Non-pigmented ciliary epithelial cell (primary cell): Measurements from ENCODE around the gene TXNRD3.
"Not testable (repeated sequence)": the region's sequence is repeated elsewhere in the genome, so short reads cannot be mapped to it uniquely, and the experiment has no call there.

Experiments used
- DNase-seq: peaks from one replicate; pipeline ENCODE4 v3.0.0-alpha.2; 2010; ENCODE audit warnings: low read depth

The TXNRD3 gene

GRCh38 chr3:126646674-126647073 lies 8.2 kb downstream of the TXNRD3 start:
- DNase-seq, result no peak

DNA sequence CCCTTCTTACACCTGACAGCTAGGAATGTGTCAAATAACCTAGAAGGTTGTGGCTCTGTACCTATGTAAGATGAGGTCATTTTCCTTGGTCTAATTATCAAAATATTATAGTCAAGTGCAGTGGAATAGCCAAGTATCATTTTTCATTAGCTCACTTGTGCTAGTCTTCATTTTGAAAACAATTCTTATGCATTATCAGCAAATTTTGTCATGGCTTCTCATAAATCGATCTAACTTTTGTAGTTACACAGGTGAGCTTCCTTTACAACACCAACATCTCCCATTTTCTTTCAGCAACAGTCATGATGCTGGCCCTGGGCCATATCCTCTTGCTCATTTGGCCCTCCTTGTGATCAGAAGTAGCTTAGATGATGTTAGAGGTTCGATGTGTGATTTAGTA lies 10.3 kb downstream of the TXNRD3 start:
- no peak for DNase-seq

GRCh38 chr3:126638790-126639189 lies 16.1 kb downstream of the TXNRD3 start:
- DNase-seq, result no peak

DNA sequence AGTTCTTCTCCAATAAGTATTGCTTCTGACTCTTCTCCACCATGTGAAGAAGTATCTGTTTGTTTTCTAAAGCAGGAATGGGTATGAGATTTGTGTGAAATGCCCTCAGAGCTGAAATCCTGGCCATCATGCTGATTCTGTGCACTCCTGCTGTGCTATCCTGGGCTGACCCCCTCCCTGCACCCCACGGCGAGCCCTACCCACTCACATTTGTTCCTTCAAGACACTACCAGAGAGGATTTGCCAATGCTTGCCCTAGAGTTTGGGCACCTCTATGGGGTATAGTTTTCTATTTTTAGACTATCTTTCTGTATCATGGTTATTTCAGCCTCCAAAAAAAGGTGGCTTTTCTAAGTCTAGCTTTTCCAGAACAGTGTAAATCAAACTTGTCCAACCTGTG lies 18.5 kb downstream of the TXNRD3 start:
- no peak for DNase-seq

- DNase-seq, result no peak
Observed at GRCh38 chr3:126634803-126635202, 20.1 kb downstream of the TXNRD3 start.

GRCh38 chr3:126630020-126630419 lies 24.9 kb downstream of the TXNRD3 start:
- no peak for DNase-seq

GRCh38 chr3:126625735-126626134 lies 29.2 kb downstream of the TXNRD3 start:
- not testable (repeated sequence) for DNase-seq

DNA sequence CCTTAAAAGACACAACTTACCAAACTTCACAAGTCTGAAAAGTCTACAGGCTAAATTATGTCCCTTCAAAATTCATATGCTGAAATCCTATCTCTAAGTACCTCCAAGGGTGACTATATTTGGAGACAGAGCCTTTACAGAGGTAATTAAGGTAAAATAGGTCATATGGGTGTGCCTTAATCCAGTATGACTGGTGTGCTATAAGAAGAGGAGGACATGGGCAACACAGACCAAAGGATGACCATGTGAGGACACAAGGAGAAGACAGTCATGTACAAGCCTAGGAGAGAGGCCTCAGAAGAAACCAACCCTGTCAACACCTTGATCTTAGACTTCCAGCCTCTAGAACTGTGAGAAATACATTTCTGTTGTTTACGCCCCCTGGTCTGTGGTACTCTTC lies 32.2 kb downstream of the TXNRD3 start:
- no peak for DNase-seq

DNA sequence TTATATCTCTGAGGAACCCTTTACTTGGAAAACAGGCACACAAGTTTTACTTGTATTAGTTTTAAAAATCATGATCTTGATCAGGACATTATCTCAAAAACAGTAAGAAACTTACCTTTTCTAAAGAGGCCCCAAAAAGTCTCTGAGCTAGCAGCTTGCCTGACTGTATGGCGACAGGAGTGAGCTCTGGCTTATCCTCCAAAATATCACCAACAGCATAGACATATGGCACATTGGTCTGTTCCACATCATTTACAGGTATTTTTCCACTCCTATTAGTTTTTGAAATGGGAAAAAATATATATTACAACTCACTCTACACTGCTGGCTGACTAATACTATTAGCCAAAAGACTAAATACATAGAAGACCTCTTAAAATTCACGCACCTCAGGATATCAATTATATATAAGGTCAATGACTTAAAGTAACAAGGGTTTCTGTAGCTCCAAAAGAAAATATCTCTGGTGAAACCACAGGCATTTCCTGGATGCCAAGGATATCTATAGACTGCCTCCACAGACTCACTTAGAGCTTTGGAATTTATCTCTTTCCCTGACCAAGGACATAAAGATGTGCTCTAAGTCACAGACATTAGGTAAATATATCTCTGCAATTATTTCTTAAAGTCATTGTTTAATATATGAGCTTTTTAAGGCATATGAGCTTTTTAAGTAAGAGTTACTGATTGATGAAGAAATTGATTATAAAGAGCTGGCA lies 33.1 kb downstream of the TXNRD3 start:
- peak; percentile 26 for DNase-seq

GRCh38 chr3:126621171-126621570 lies 33.8 kb downstream of the TXNRD3 start:
- no peak for DNase-seq

- no peak for DNase-seq
Observed at GRCh38 chr3:126620738-126621137, 34.2 kb downstream of the TXNRD3 start.

DNA sequence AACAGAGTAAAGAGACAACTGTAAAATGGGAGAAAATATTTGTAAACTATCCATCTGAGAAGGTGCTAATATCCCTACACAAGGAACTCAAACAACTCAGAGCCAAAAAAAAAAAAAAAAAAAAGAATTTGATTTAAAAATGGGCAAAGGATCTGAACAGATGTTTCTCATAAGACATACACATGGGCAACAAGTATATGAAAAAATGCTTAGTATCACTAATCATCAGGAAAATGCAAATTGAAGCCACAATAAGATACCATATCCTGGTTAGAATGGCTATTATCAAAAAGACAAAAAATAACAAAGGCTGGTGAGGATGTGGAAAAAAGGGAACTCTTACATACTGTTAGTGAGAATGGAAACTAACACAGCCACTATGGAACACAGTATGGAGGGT lies 36.2 kb downstream of the TXNRD3 start:
- DNase-seq, result no peak

- no peak for DNase-seq
Observed at GRCh38 chr3:126618021-126618420, 36.9 kb downstream of the TXNRD3 start.

- no peak for DNase-seq
Observed at GRCh38 chr3:126617571-126617970, 37.4 kb downstream of the TXNRD3 start.

GRCh38 chr3:126616931-126617330 lies 38.0 kb downstream of the TXNRD3 start:
- no peak for DNase-seq

GRCh38 chr3:126613479-126614188 lies 41.3 kb downstream of the TXNRD3 start:
- DNase-seq, result no peak

DNA sequence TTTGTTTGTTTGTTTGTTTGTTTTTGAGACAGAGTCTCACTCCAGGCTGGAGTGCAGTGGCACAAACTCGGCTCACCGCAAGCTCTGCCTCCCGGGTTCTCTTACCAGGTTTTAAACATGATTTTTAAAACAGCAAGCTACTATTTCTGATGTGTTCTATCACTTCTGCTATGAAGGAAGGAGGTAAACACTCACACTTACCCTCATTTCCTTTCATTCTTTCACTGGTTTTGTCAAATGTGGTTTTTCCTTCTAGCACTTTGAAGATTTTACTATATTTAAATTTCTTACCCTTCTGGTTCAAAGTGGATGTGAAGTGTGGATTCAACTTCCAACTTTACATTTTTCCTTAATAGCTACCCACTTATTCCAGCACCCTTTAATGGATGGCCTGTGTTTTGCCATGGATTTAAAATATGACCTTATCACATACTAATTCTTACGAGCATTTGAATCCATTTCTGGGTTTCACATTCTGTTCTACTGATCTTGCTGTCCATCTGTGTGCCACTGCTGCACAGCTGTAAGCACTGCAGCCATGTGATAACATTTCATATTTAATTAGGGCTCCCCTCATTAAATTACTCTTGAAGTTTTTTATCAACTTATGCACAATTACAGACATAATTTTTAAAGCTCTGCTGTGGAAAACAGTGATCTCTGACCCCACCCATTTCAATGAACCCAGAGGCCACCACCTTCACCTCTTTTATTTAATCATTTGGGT lies 42.3 kb downstream of the TXNRD3 start:
- DNase-seq, result no peak

GRCh38 chr3:126609909-126610308 lies 45.0 kb downstream of the TXNRD3 start:
- no peak for DNase-seq

GRCh38 chr3:126607214-126607908 lies 47.6 kb downstream of the TXNRD3 start:
- DNase-seq, result peak; percentile 43

GRCh38 chr3:126606001-126606400 lies 48.9 kb downstream of the TXNRD3 start:
- DNase-seq, result no peak

GRCh38 chr3:126604691-126605090 lies 50.2 kb downstream of the TXNRD3 start:
- no peak for DNase-seq

DNA sequence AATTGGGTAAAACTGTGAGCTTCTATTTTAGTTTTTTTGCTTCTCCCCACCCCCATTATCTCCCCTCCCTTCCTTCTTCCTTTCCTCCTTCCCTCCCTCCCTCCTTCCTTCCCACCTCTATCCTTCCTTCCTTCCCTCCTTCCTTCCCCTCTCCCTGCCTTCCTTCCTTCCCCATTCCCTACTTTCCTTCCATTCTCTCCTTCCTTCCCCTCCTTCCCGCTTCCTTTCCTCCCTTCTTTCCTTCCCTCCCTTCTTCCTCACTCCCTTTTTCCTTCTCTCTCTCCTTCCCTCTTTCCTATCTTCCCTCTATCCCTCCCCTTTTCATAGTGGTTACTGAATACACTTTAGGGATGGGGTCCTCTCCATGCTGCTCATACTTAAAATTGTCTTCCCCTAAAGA lies 55.8 kb downstream of the TXNRD3 start:
- DNase-seq, result no peak
